ENCODE results near the gene POU2AF3.

DNA sequence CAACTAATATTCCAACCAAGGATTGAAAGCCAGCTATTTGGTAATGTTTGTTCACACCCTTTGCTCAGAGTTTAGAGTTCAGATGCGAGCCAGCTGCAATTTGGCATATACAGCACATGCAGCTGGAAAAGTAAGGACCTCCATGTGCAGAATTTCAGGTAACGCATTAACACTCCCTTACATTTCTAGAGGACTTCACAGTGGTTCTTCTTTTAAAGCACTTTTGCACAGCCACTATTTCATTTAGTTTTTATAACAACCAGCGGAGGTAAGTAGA, 3.4 kb downstream of the POU2AF3 start:
- TF ChIP-seq POLR2A (IDR thresholded peaks at IDR 0.05; ENCODE audit: extremely low read depth, insufficient read length) = no peak
- TF ChIP-seq, protein P1, sequence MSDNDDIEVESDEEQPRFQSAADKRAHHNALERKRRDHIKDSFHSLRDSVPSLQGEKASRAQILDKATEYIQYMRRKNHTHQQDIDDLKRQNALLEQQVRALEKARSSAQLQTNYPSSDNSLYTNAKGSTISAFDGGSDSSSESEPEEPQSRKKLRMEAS (IDR thresholded peaks at IDR 0.05; ENCODE audit: low read depth, low read length) = no peak
- TF ChIP-seq, protein P2, sequence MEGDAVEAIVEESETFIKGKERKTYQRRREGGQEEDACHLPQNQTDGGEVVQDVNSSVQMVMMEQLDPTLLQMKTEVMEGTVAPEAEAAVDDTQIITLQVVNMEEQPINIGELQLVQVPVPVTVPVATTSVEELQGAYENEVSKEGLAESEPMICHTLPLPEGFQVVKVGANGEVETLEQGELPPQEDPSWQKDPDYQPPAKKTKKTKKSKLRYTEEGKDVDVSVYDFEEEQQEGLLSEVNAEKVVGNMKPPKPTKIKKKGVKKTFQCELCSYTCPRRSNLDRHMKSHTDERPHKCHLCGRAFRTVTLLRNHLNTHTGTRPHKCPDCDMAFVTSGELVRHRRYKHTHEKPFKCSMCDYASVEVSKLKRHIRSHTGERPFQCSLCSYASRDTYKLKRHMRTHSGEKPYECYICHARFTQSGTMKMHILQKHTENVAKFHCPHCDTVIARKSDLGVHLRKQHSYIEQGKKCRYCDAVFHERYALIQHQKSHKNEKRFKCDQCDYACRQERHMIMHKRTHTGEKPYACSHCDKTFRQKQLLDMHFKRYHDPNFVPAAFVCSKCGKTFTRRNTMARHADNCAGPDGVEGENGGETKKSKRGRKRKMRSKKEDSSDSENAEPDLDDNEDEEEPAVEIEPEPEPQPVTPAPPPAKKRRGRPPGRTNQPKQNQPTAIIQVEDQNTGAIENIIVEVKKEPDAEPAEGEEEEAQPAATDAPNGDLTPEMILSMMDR (IDR thresholded peaks at IDR 0.05; ENCODE audit: low read depth, low read length) = no peak

All from NB4 (cell line).